ENCODE data around the gene GET4. TPM values are rescaled to one million over a fixed set of nuclear protein-coding genes. Genes with fewer than 3 reads are reported as not detected.
"Not testable (repeated sequence)": the region's sequence is repeated elsewhere in the genome, so short reads cannot be mapped to it uniquely, and the experiment has no call there.

Gene GET4
- total RNA-seq, 1 donor from 2014 or later: 30.3 TPM

- no peak for DNase-seq (ENCODE audit: low read depth in 2 of 2)
These were observed 38.3 kb downstream of the GET4 start for GRCh38 chr7:914521-915194.

- no peak for DNase-seq (ENCODE audit: low read depth in 2 of 2)
These were observed 39.2 kb downstream of the GET4 start for GRCh38 chr7:915291-916218.

GRCh38 chr7:916291-916941 lies 40.1 kb downstream of the GET4 start:
- DNase-seq (ENCODE audit: low read depth in 2 of 2): no peak

- no peak for DNase-seq (ENCODE audit: low read depth in 2 of 2)
These were observed 41.1 kb downstream of the GET4 start for GRCh38 chr7:917255-918117.

- DNase-seq (ENCODE audit: low read depth in 2 of 2): no peak
These were observed 41.7 kb downstream of the GET4 start for GRCh38 chr7:918118-918425.

GRCh38 chr7:918441-919113 lies 42.2 kb downstream of the GET4 start:
- no peak for DNase-seq (ENCODE audit: low read depth in 2 of 2)

GRCh38 chr7:919114-919442 lies 42.7 kb downstream of the GET4 start:
- DNase-seq (ENCODE audit: low read depth in 2 of 2): no peak

- no peak for DNase-seq (ENCODE audit: low read depth in 2 of 2)
These were observed 43.6 kb downstream of the GET4 start for GRCh38 chr7:919924-920341.

- DNase-seq (ENCODE audit: low read depth in 2 of 2): no peak
These were observed 44.2 kb downstream of the GET4 start for GRCh38 chr7:920351-921070.

- no peak for DNase-seq (ENCODE audit: low read depth in 2 of 2)
These were observed 44.7 kb downstream of the GET4 start for GRCh38 chr7:921071-921461.

- DNase-seq (ENCODE audit: low read depth in 2 of 2): peak in 1 of 2 donors; percentile 23
These were observed 45.4 kb downstream of the GET4 start for GRCh38 chr7:921581-922333.

GRCh38 chr7:922334-923107 lies 46.2 kb downstream of the GET4 start:
- no peak for DNase-seq (ENCODE audit: low read depth in 2 of 2)

- DNase-seq (ENCODE audit: low read depth in 2 of 2): no peak
These were observed 47.0 kb downstream of the GET4 start for GRCh38 chr7:923108-924041.

- DNase-seq (ENCODE audit: low read depth in 2 of 2): not testable (repeated sequence)
These were observed 47.7 kb downstream of the GET4 start for GRCh38 chr7:924042-924441.

GRCh38 chr7:924541-925231 lies 48.3 kb downstream of the GET4 start:
- no peak for DNase-seq (ENCODE audit: low read depth in 2 of 2)

- no peak for DNase-seq (ENCODE audit: low read depth in 2 of 2)
These were observed 49.2 kb downstream of the GET4 start for GRCh38 chr7:925601-926000.
